Tibial nerve (tissue), 4 donors: Measurements from ENCODE around the gene OTOL1.

ENCODE experiments used
- CTCF ChIP-seq, 5 experiments: fragments of 200-600 bp in 3 of 5; fragments of 450-650 bp in 2 of 5; sonication (generic) in 3 of 5; IDR thresholded peaks; one replicate each; pipeline ENCODE4 v1.5.1; 2016 to 2019; ENCODE audit warnings: antibody characterized with exemption in 5 of 5, mild to moderate bottlenecking in 3 of 5, moderate library complexity in 2 of 5
- EP300 ChIP-seq, 2 donors: sonication (generic); formaldehyde crosslinking; IDR thresholded peaks; one replicate each; pipeline ENCODE4 v1.6.1; 2017; ENCODE audit warnings: antibody characterized with exemption in 2 of 2, mild to moderate bottlenecking in 1 of 2
- POLR2A ChIP-seq, 2 donors: fragments of 450-650 bp; IDR thresholded peaks; one replicate each; pipeline ENCODE4 v1.6.1; 2017; ENCODE audit warnings: antibody characterized with exemption in 2 of 2, mild to moderate bottlenecking in 2 of 2, moderate library complexity in 2 of 2

- no peak for TF ChIP-seq CTCF (IDR thresholded peaks at IDR 0.05)
- no peak for TF ChIP-seq POLR2A (IDR thresholded peaks at IDR 0.05)
- no peak for TF ChIP-seq EP300 (IDR thresholded peaks at IDR 0.05)
These were observed 52.7 kb downstream of the OTOL1 start for GRCh38 chr3:161549261-161549660.
